ENCODE measurements around the gene TOX2.

The TOX2 gene

DNA sequence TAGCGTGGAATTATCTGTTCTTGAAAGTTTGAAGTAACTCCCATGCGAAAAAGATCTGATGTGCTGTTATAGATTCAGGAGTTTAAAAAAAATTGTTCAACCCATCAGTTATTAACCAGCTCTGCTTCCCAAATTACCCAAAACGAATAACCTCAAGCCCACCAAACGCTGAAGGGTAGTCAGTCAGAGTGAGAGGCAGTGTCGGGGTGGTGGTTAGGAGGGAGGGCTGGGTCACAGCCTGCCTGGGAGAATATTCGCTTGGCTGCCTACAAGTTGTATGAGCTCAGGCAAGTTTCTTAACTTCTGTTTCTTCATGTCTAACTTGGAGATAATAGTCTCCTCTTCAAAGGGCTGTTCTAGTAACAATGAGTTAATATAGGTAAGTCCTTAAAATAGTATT lies 157.7 kb downstream of the TOX2 start:
- no peak for DNase-seq (ENCODE audit: low read depth)
- TF ChIP-seq, protein P1, sequence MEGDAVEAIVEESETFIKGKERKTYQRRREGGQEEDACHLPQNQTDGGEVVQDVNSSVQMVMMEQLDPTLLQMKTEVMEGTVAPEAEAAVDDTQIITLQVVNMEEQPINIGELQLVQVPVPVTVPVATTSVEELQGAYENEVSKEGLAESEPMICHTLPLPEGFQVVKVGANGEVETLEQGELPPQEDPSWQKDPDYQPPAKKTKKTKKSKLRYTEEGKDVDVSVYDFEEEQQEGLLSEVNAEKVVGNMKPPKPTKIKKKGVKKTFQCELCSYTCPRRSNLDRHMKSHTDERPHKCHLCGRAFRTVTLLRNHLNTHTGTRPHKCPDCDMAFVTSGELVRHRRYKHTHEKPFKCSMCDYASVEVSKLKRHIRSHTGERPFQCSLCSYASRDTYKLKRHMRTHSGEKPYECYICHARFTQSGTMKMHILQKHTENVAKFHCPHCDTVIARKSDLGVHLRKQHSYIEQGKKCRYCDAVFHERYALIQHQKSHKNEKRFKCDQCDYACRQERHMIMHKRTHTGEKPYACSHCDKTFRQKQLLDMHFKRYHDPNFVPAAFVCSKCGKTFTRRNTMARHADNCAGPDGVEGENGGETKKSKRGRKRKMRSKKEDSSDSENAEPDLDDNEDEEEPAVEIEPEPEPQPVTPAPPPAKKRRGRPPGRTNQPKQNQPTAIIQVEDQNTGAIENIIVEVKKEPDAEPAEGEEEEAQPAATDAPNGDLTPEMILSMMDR (IDR thresholded peaks at IDR 0.05; ENCODE audit: low read depth, low read length) = no peak
- TF ChIP-seq MYC (IDR thresholded peaks at IDR 0.05; ENCODE audit: low read depth, low read length) (no peak), POLR2A (IDR thresholded peaks at IDR 0.05; ENCODE audit: extremely low read depth, insufficient read length) (no peak)
- TF ChIP-seq, protein P2, sequence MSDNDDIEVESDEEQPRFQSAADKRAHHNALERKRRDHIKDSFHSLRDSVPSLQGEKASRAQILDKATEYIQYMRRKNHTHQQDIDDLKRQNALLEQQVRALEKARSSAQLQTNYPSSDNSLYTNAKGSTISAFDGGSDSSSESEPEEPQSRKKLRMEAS (IDR thresholded peaks at IDR 0.05; ENCODE audit: low read depth, low read length) = no peak
- no peak overlapping the region for H3K4me3 ChIP-seq (ENCODE audit: low read depth, low read length)

DNA sequence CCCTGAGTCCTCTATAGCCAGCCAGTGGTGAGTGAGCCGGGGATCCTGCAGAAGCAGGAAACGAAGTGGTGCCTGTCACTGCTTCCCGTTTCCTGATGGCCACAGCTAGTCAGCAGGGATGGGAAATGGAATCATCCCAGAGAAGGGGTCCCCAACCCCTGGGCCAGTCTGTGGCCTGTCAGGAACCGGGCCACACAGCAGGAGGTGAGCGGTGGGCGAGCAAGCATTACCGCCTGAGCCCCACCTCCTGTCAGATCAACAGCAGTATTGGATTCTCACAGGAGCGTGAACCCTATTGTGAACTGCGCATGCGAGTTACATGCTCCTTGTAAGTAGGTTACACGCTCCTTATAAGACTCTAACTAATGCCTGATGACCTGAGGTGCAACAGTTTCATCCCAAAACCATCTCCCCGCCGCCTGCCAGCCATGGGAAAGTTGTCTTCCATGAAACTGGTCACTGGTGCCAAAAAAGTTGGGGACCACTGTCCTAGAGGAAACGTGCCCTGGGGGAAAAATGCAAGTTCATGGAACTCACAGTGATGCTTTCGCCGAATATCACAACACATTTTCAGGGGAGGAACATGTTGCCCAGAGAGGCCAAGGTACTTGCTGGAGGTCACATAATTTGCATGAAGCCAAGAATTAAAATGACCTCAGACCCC lies 158.5 kb downstream of the TOX2 start:
- no peak overlapping the region for H3K4me3 ChIP-seq (ENCODE audit: low read depth, low read length)

DNA sequence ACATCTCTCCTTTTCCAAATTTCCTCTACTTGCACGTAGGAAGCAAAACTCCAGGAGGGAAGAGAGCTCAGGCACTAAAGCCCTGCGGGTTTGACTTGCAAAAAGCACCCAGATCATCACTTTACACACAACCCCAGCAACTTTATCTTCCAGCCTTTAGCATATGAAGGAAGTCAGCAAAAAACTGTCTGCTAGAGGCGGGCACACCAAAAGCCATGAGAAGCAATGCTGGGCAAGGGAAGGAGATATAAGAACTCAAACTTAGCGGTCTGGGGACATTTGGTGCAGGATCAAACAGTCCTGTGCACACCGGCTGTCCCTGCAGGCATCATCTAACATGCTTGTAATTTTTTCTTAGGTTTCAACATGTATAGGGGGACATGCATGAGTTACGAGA lies 159.0 kb downstream of the TOX2 start:
- TF ChIP-seq, protein P1 (IDR thresholded peaks at IDR 0.05; ENCODE audit: low read depth, low read length) = no peak
- no peak for TF ChIP-seq POLR2A (IDR thresholded peaks at IDR 0.05; ENCODE audit: extremely low read depth, insufficient read length)
- TF ChIP-seq, protein P2 (IDR thresholded peaks at IDR 0.05; ENCODE audit: low read depth, low read length) = no peak
- no peak for TF ChIP-seq MYC (IDR thresholded peaks at IDR 0.05; ENCODE audit: low read depth, low read length)
- H3K4me3 ChIP-seq (ENCODE audit: low read depth, low read length) = no peak overlapping the region
- DNase-seq (ENCODE audit: low read depth) = no peak

More for the DNA sequence above, 158.5 kb downstream of the TOX2 start:
- no peak for DNase-seq (ENCODE audit: low read depth)
- TF ChIP-seq MYC (IDR thresholded peaks at IDR 0.05; ENCODE audit: low read depth, low read length) = no peak
- TF ChIP-seq, protein P1 (IDR thresholded peaks at IDR 0.05; ENCODE audit: low read depth, low read length) = no peak
- TF ChIP-seq, protein P2 (IDR thresholded peaks at IDR 0.05; ENCODE audit: low read depth, low read length) = no peak
- TF ChIP-seq POLR2A (IDR thresholded peaks at IDR 0.05; ENCODE audit: extremely low read depth, insufficient read length) = no peak

DNA sequence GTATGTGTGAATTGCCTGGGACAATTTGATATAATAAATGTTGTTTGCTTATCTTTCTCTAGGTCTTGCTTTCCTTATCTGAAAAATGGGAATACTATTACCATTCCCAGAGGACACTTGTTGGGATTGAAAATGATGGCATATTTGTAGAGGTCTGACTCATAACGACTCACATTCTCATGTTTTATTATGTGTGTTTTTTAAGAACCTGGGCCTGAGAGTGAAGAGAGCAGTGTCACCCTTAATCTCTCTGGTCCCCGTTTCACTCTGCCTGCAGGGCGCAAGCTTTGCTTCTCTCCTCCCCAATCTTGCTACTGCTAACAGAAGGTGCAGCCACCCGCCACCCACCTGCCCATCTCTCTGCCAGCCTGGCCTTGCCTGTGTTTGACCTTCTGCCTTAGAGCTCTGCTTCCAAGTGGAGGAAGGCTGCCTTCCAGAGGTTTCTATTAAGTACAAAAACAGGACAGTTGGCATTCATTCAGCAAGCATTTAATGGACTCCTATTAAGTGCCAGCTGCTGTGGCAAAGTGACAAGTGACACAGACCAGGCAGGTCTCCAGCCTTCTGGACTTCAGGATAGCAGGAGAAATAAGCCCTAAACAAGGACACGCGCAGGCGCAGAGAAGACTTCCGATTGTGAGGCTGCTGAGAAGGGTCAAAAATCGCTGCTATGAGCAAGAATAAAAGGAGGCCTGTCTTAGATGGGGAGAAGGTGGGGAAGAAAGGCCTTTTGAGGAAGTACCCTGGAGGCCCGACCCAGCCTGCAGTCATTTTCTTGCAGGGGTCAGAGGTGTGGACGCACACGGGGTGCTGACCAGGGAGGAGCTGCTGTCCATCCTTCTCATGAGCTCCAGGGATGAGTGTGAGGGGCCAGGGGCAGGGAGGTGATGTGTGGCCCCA lies 159.8 kb downstream of the TOX2 start:
- no peak overlapping the region for H3K4me3 ChIP-seq (ENCODE audit: low read depth, low read length)
- DNase-seq (ENCODE audit: low read depth) = peak; percentile 28
- TF ChIP-seq POLR2A (IDR thresholded peaks at IDR 0.05; ENCODE audit: extremely low read depth, insufficient read length) (no peak), MYC (IDR thresholded peaks at IDR 0.05; ENCODE audit: low read depth, low read length) (no peak)
- TF ChIP-seq, protein P2 (IDR thresholded peaks at IDR 0.05; ENCODE audit: low read depth, low read length) = no peak
- TF ChIP-seq, protein P1 (IDR thresholded peaks at IDR 0.05; ENCODE audit: low read depth, low read length) = no peak

DNA sequence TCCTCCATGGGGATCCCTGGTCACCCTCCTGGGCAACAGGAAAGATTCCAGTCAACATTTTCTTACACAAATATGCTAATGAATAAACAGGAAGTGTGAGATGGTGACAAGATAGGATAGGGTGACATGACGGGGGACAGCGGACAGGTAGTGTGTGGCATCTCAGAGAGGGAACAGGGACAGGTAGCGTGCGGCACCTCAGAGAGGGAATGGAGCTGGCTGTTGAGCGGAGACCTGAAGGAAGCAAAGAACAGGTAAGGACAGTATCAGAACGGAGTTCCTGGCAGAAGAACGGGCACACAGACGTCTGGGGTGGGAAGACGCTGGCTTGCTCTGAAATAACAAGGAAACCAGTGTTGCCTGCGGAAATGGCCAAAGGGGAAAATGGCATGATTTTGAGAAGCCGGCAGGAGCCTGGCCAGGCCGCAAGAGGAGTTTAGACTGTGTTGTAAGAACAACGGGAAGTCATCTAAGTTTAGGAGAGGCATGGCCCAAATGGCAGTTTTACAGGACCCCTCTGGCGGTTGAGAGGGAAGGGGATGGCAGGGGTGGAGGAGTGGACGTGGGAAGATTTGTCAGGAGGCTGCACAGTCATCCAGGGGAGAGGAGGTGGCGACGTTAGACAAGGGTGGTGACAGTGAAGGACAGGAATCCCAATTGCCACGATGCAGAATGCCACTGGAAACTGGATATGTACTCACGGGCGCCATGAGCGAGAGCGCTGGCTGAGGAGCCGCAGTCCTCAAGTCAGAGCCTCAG lies 160.7 kb downstream of the TOX2 start:
- no peak for TF ChIP-seq POLR2A (IDR thresholded peaks at IDR 0.05; ENCODE audit: extremely low read depth, insufficient read length)
- no peak for TF ChIP-seq MYC (IDR thresholded peaks at IDR 0.05; ENCODE audit: low read depth, low read length)
- TF ChIP-seq, protein P1 (IDR thresholded peaks at IDR 0.05; ENCODE audit: low read depth, low read length) = no peak
- TF ChIP-seq, protein P2 (IDR thresholded peaks at IDR 0.05; ENCODE audit: low read depth, low read length) = no peak

More for the DNA sequence above, 160.7 kb downstream of the TOX2 start:
- DNase-seq (ENCODE audit: low read depth) = no peak
- H3K4me3 ChIP-seq (ENCODE audit: low read depth, low read length) = no peak overlapping the region
